ENCODE data around the gene RPL18A. TPM values are rescaled to one million over a fixed set of nuclear protein-coding genes. Genes with fewer than 3 reads are reported as not detected.

Gene RPL18A
- polyA plus RNA-seq, 1 of the 3 experiments (the other 2 are of a cell fraction) = 2,695 TPM

- ChIA-PET CTCF (no interaction called here), POLR2A (no interaction called here)
These were observed 33.1 kb upstream of the RPL18A start for GRCh38 chr19:17826508-17827056.

More at GRCh38 chr19:17826508-17827056, 33.1 kb upstream of the RPL18A start:
- TF ChIP-seq YY1 (IDR thresholded peaks at IDR 0.05; ENCODE audit: low read depth) = no peak
- TF ChIP-seq ZBTB33 (IDR thresholded peaks at IDR 0.05; ENCODE audit: borderline replicate concordance, low read depth) = no peak
- no peak for TF ChIP-seq ELF1 (IDR thresholded peaks at IDR 0.05)
- TF ChIP-seq FOXJ3 (CRISPR knock-in tag; IDR thresholded peaks at IDR 0.05) = no peak
- no peak for TF ChIP-seq IRF3 (IDR thresholded peaks at IDR 0.05; ENCODE audit: low read depth, low read length)
- TF ChIP-seq SMC3 (IDR thresholded peaks at IDR 0.05; ENCODE audit: low read depth, low read length) = no peak
- no peak for TF ChIP-seq MEF2A (IDR thresholded peaks at IDR 0.05; ENCODE audit: borderline replicate concordance, low read depth)
- TF ChIP-seq RAD21 (IDR thresholded peaks at IDR 0.05; ENCODE audit: low read length) = no peak
- TF ChIP-seq POLR2AphosphoS5 (IDR thresholded peaks at IDR 0.05; ENCODE audit: low read depth, low read length) = no peak
- TF ChIP-seq EZH2phosphoT487 (IDR thresholded peaks at IDR 0.05; ENCODE audit: borderline replicate concordance, low read depth) = no peak
- TF ChIP-seq PBX3 (IDR thresholded peaks at IDR 0.05) = no peak
- H3K9me3 ChIP-seq = no peaks in the 10 kb centered on the region
- no peaks in the 10 kb centered on the region for H4K20me1 ChIP-seq (ENCODE audit: insufficient read depth)
- no peak overlapping the region for H3K9ac ChIP-seq
- no peak overlapping the region for H3K27ac ChIP-seq (ENCODE audit: low read depth in 2 of 2, low read length in 1 of 2)
- no peak overlapping the region for H3K4me2 ChIP-seq
- H3K27me3 ChIP-seq (ENCODE audit: insufficient read depth) = no peaks in the 10 kb centered on the region
- no peaks in the 10 kb centered on the region for H3K79me2 ChIP-seq (ENCODE audit: insufficient read depth)
- WGBS (ENCODE audit: low lambda C conversion rate) = 76% methylated on average over 8 of the region's 13 CpGs
- peaks cover 0 to 6% of the 10 kb centered on the region in 2 experiments; a peak in 1 of 4 replicates for H3K4me1 ChIP-seq (ENCODE audit: control insufficient read depth in 1 of 2, insufficient read depth in 2 of 2, low read depth in 1 of 2, low read length in 1 of 2)
- no peak overlapping the region for H3K4me3 ChIP-seq (ENCODE audit: low read depth in 2 of 2, low read length in 1 of 2)
- H3F3A ChIP-seq (replicated peaks; ENCODE audit: insufficient read depth) = peaks cover 3% of the 10 kb centered on the region
- DNase-seq = no peak
- no peaks in the 10 kb centered on the region for H3K36me3 ChIP-seq (replicated peaks in 1 of 2; ENCODE audit: control insufficient read depth in 1 of 2, insufficient read depth in 2 of 2, low read length in 1 of 2)
- H2AFZ ChIP-seq (ENCODE audit: low read depth) = no peak overlapping the region
- H3K9me2 ChIP-seq = no peaks in the 10 kb centered on the region

Data from SK-N-SH (cell line).